A549 (cell line): ENCODE results near the gene FBF1. TPM values are rescaled to one million over a fixed set of nuclear protein-coding genes. Genes with fewer than 3 reads are reported as not detected.
"Not testable (repeated sequence)": the region's sequence is repeated elsewhere in the genome, so short reads cannot be mapped to it uniquely, and the experiment has no call there.

Experiments
- ATAC-seq, 2 experiments: fragments of 200-7000 bp in 1 of 2; fragments of >200 bp in 1 of 2; cut with Nextera tagmentation in 1 of 2; cut with Tn5 transposase in 1 of 2; 3 replicates each; pipeline versions ENCODE4 v1.8.0 to v1.9.1; 2018 to 2020; ENCODE audit warnings: mild to moderate bottlenecking in 1 of 2, moderate library complexity in 1 of 2
- CTCF ChIA-PET: fragments of 300-600 bp; sonication (Branson Sonifier 250); formaldehyde crosslinking; extraction: SDS; loops from one replicate; lab custom pipeline; 2021; ENCODE audit warnings: antibody characterized with exemption, inconsistent platforms; lab: Yijun Ruan, JAX
- POLR2A ChIA-PET: fragments of 350-600 bp; formaldehyde crosslinking; extraction: SDS; loops from one replicate; lab custom pipeline; 2021; ENCODE audit warnings: antibody characterized with exemption, inconsistent platforms; lab: Yijun Ruan, JAX
- DNase-seq, 2 experiments: peaks; one replicate each; pipeline versions ENCODE4 v3.0.0 to v3.0.0-alpha.2; 2011 to 2016; ENCODE audit warnings: low read depth in 1 of 2, low spot score in 1 of 2
- FAIRE-seq: peaks from 2 replicates; lab custom pipeline; 2011; peaks lifted over from hg19 to GRCh38; lab: Jason Lieb, UNC
- H3K27ac ChIP-seq, 2 experiments: fragments of >200 bp; sonication (Bioruptor Twin); formaldehyde crosslinking; 3 replicates each; pipeline ENCODE4 v1.5.1; 2016 to 2017
- H3K4me1 ChIP-seq: fragments of >200 bp; sonication (Bioruptor Twin); formaldehyde crosslinking; 3 replicates; pipeline ENCODE4 v1.6.1; 2016
- H3K4me2 ChIP-seq: fragments of >200 bp; sonication (Bioruptor Twin); formaldehyde crosslinking; 3 replicates; pipeline ENCODE4 v1.6.1; 2016
- H3K4me3 ChIP-seq: fragments of >200 bp; sonication (Bioruptor Twin); formaldehyde crosslinking; 3 replicates; pipeline ENCODE4 v1.5.1; 2016
- H3K9me3 ChIP-seq: fragments of >200 bp; sonication (Bioruptor Twin); formaldehyde crosslinking; 3 replicates; pipeline ENCODE4 v1.6.1; 2016
- CHD4 ChIP-seq: fragments of 200-600 bp; sonication (generic); IDR thresholded peaks from 2 replicates; pipeline ENCODE4 v1.6.1; 2016; ENCODE audit warnings: antibody characterized with exemption, mild to moderate bottlenecking, borderline replicate concordance
- FOXS1 ChIP-seq: fragments of 250-450 bp; sonication (Bioruptor Pico); IDR thresholded peaks from 2 replicates; pipeline ENCODE4 v1.5.0; 2020; ENCODE audit warnings: mild to moderate bottlenecking, moderate library complexity
- HEYL ChIP-seq: fragments of 250-450 bp; sonication (Bioruptor Pico); IDR thresholded peaks from 2 replicates; pipeline ENCODE4 v1.8.0; 2021; ENCODE audit warnings: mild to moderate bottlenecking, moderate library complexity
- NFE2L2 ChIP-seq: fragments of 150-350 bp; conservative IDR thresholded peaks from 2 replicates; pipeline ENCODE4 v1.6.1; 2014; ENCODE audit warnings: low read length
- RARB ChIP-seq: fragments of 250-450 bp; sonication (Bioruptor Pico); IDR thresholded peaks from 2 replicates; pipeline ENCODE4 v1.8.0; 2021; ENCODE audit warnings: mild to moderate bottlenecking, moderate library complexity
- RCOR1 ChIP-seq: fragments of 150-350 bp; IDR thresholded peaks from 2 replicates; pipeline ENCODE4 v1.6.1; 2014; ENCODE audit warnings: antibody characterized with exemption, low read length, low read depth
- WGBS: methylation state at CpG from one replicate; pipeline ENCODE4 v1.1.6; 2017; ENCODE audit errors: missing lambda C conversion rate; 5-methylcytosine and 5-hydroxymethylcytosine counted together
- polyA plus RNA-seq, 4 experiments: library from polyadenylated mRNA; depleted of rRNA in 3 of 4; stranded (reverse); fragments of >200 nt; fragmentation: RNase III in 1 of 4; extraction: RNeasy Plus Mini Kit Qiagen cat#74134 plus additional on column Dnase treatment in 1 of 4; gene quantifications; 2 replicates in 3 of 4; 3 replicates in 1 of 4; pipeline ENCODE4 v1.2.3, GENCODE V29; 2011 to 2017
- TF ChIP-seq, protein P1 (sequence below): fragments of 450-650 bp; IDR thresholded peaks from 2 replicates; pipeline ENCODE4 v1.6.1; 2014; ENCODE audit warnings: antibody characterized with exemption
- TF ChIP-seq, protein P2 (sequence below): IDR thresholded peaks from 2 replicates; pipeline ENCODE4 v1.6.1; 2012
- TF ChIP-seq, protein P3 (sequence below): fragments of >200 bp; sonication (Bioruptor Twin); formaldehyde crosslinking; IDR thresholded peaks from 3 replicates; pipeline ENCODE4 v1.6.1; 2016
- TF ChIP-seq, protein P4 (sequence below): fragments of 250-450 bp; sonication (Bioruptor Pico); IDR thresholded peaks from 2 replicates; pipeline ENCODE4 v1.5.0; 2021; ENCODE audit warnings: mild to moderate bottlenecking, moderate library complexity, borderline replicate concordance
- TF ChIP-seq, protein P5 (sequence below): fragments of >200 bp; sonication (Bioruptor Twin); formaldehyde crosslinking; IDR thresholded peaks from 2 replicates; pipeline ENCODE4 v1.6.1; 2016

The FBF1 gene
- polyA plus RNA-seq, 2 of the 4 experiments (the other 2 are of a cell fraction), result 8.5 to 17.8 TPM

DNA sequence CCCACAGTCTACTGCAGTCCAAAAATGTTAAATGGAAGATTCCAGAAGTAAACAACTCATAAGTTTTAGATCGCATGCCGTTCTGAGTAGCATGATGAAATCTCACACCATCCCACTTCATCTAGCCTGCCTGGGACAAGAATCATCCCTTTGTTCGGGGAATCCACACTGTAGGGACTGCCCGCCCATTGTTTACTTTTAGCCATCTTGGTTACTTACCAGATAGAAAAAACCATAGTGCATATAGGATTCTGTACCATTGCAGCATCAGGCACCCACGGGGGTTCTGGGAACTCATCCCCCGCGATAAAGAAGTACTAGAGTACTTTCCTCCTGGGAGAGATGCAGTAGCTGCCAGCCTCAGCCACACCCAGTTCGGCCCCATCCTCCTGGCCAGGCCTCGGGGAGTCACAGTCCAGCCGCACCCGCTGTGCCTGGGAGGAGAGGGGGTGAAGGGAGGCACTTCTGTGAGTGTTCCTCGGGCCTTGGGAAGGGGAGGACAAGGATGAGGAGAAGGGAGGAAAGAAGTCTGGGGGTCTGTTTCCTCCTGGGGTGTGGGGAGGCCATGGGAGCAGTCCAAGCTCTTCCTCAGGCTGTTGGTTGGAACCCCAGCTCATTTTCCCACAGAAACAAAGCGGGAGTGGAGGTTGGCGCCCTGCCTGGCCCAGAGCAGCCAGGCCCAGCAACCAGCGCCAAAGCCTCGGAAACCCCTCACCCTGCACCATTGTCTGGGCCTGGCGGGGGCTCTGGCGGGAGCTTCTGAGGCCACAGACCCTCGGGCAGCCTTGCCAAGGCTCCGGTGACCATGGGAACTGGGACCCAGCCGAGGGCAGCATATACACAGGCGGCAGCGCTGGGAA, 71.3 kb downstream of the FBF1 start:
- ATAC-seq, result peak in 1 of 2 experiments; percentile 21; a peak in 3 of 6 replicates
- Histone ChIP-seq H3K9me3 (no peaks in the 10 kb centered on the region), H3K4me1 (peaks cover 31% of the 10 kb centered on the region), H3K4me2 (peak overlapping the region; percentile 56), H3K4me3 (no peak overlapping the region), H3K27ac (peak overlapping the region; percentile 66 to 84)
- ChIA-PET CTCF (interaction anchor here (0.6 to 22.8 kb wide), 8 partner anchors 9 to 86 kb away, joined by 3 to 513 read pairs (median 5); partner anchors contain the start of genes MRPL38, TRIM47, TRIM65 and WBP2), POLR2A (interaction anchor here (1.6 kb wide), 1 partner anchor 90 kb away, joined by 7 read pairs; a partner anchor contains a TSS)
- TF ChIP-seq NFE2L2, result no peak
- TF ChIP-seq, protein P1, sequence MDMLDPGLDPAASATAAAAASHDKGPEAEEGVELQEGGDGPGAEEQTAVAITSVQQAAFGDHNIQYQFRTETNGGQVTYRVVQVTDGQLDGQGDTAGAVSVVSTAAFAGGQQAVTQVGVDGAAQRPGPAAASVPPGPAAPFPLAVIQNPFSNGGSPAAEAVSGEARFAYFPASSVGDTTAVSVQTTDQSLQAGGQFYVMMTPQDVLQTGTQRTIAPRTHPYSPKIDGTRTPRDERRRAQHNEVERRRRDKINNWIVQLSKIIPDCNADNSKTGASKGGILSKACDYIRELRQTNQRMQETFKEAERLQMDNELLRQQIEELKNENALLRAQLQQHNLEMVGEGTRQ, result no peak
- TF ChIP-seq, protein P2, sequence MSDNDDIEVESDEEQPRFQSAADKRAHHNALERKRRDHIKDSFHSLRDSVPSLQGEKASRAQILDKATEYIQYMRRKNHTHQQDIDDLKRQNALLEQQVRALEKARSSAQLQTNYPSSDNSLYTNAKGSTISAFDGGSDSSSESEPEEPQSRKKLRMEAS, result peak; percentile 39; the same call in 1 of the 2 replicates
- no peak for FAIRE-seq
- DNase-seq, result peak; percentile 56 to 57
- 55% methylated on average over 23 of the region's 23 CpGs for WGBS

DNA sequence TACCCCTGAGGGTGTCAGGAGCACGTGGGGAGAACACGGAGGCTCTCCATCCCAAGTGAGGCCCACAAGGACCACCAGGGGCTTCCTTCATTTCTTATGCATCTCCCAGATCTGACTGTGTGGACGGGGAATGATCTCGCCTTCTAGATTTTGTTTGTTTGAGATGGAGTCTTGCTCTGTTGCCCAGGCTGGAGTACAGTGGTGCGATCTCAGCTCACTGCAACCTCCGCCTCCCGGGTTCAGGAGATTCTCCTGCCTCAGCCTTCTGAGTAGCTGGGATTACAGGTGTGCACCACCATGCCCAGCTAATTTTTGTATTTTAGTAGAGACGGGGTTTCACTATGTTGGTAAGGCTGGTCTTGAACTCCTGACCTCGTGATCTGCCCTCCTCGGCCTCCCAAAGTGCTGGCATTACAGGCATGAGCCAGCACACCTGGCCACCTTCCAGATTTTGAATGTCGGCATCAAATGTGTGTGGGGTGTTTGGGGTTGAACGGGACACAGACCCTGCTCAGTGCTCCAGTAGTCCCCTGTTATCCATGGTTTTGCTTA, 72.0 kb downstream of the FBF1 start:
- H3K9me3 ChIP-seq, FAIRE-seq, H3K4me3 ChIP-seq, DNase-seq, ATAC-seq, POLR2A ChIA-PET: not testable (repeated sequence)
- peak overlapping the region; percentile 56 for H3K4me2 ChIP-seq
- WGBS, result 88% methylated on average over 12 of the region's 12 CpGs
- H3K4me1 ChIP-seq, result peaks cover 31% of the 10 kb centered on the region
- peak overlapping the region; percentile 66 to 84 for H3K27ac ChIP-seq
- CTCF ChIA-PET, result interaction anchor here (1.3 to 22.8 kb wide), 6 partner anchors 10 to 85 kb away, joined by 3 to 513 read pairs (median 22); partner anchors contain the start of genes MRPL38, TRIM47, TRIM65 and WBP2

DNA sequence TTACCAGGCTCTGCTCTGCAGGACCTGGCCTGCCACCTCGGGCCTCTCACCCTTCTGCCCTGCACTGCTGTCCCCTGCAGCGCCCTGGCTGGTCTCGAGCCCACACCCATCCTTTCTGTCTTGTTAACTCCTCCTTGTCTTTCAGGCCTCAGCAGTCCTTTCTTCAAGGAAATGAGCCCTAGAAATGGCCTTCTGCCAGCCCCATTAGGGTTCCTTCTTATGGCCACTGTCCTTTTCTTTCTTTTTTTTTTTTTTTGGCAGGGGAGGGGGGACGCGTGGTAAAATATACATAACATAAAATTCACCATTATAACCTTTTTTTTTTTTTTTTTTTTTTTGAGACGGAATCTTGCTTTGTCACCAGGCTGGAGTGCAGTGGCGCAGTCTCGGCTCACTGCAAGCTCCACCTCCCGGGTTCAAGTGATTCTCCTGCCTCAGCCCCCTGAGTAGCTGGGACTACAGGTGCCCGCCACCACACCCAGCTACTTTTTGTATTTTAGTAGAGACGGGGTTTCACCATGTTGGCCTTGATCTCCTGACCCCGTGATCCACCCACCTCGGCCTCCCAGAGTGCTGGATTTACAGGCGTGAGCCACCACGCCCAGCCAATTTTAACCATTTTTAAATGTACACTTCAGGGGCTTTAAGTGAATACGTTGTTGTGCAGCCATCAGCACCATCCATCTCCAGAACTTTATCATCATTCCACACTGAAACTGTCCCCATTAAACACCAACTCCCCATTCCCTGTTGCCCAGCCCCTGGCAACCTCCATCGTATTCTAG, 75.2 kb downstream of the FBF1 start:
- not testable (repeated sequence) for H3K9me3 ChIP-seq, H3K4me3 ChIP-seq, FAIRE-seq, DNase-seq, H3K4me2 ChIP-seq
- ATAC-seq, result 0 out of 6 replicates have a peak, but pooled peaks of 1 of the 2 experiments have one; percentile 4
- peaks cover 18% of the 10 kb centered on the region for H3K4me1 ChIP-seq
- 78% methylated on average over 17 of the region's 17 CpGs for WGBS
- ChIA-PET POLR2A (interaction anchor here (1.2 kb wide), 1 partner anchor 10 kb away, joined by 8 read pairs; the partner anchor contains the start of gene WBP2), CTCF (interaction anchor here (0.6 to 14.2 kb wide), 9 partner anchors 8 to 726 kb away, joined by 3 to 330 read pairs (median 6); partner anchors contain the start of genes TRIM47, TRIM65 and WBP2)
- 0 out of 6 replicates have a peak overlapping the region, but pooled peaks of 1 of the 2 experiments have one; percentile 0 for H3K27ac ChIP-seq

DNA sequence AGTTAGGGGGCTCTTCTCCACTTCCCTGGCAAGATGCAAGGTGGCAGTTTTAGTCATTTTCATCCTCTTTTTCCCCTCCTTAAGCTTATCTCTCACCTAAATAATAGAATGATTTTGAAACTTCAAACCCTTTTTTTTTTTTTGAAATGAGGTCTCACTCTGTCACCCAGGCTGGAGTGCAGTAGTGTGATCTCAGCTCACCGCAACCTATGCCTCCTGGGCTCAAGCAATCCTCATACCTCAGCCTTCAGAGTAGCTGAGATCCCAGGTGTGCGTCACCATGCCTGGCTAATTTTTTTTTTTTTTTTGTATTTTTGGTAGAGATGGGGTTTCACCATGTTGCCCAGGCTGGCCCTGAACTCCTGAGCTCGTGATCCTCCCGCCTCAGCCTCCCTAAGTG, 76.0 kb downstream of the FBF1 start:
- H3K4me3 ChIP-seq, ATAC-seq, DNase-seq, H3K4me2 ChIP-seq, FAIRE-seq, H3K9me3 ChIP-seq, H3K27ac ChIP-seq: not testable (repeated sequence)
- WGBS, result 88% methylated on average over 4 of the region's 4 CpGs
- peaks cover 14% of the 10 kb centered on the region for H3K4me1 ChIP-seq
- ChIA-PET POLR2A (interaction anchor here (1.2 kb wide), 1 partner anchor 9 kb away, joined by 8 read pairs; the partner anchor contains the start of gene WBP2), CTCF (interaction anchor here (0.6 to 6.3 kb wide), 8 partner anchors 11 to 726 kb away, joined by 3 to 38 read pairs (median 6); partner anchors contain the start of genes TRIM47 and TRIM65)

DNA sequence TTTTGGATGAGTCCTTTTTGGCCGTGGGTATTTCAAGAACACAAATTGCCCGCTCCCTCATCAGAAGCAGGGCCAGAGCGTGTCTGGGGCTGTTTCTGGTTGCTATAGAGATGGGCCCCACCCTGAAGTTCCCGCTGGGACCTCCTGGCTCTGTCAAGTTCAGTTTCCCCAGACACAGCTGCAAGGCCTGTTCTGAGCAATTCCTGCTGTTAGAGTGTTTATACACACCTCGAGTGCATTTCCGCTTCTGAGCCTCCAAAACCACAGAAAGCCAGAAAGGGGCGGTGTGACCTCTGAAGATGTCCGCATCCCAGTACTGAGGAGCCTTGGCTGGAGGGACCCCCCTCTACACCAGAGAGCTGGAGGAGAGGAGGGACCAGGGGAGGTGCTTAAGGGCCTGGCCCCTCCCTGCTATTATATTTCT, 76.4 kb downstream of the FBF1 start:
- H3K4me3 ChIP-seq, result no peak overlapping the region
- WGBS, result 78% methylated on average over 8 of the region's 8 CpGs

More for the DNA sequence above, 76.4 kb downstream of the FBF1 start:
- DNase-seq (no peak), ATAC-seq (peak; percentile 23 to 28; a peak in 3 of 6 replicates), FAIRE-seq (no peak)
- Histone ChIP-seq H3K9me3 (no peaks in the 10 kb centered on the region), H3K27ac (no peak overlapping the region), H3K4me2 (no peak overlapping the region), H3K4me1 (peaks cover 10% of the 10 kb centered on the region)
- ChIA-PET CTCF (interaction anchor here (1.0 to 6.3 kb wide), 6 partner anchors 11 to 34 kb away, joined by 5 to 38 read pairs (median 6); partner anchors contain the start of genes TRIM47 and TRIM65), POLR2A (interaction anchor here (1.2 kb wide), 1 partner anchor 9 kb away, joined by 8 read pairs; the partner anchor contains the start of gene WBP2)
- TF ChIP-seq, protein P3, sequence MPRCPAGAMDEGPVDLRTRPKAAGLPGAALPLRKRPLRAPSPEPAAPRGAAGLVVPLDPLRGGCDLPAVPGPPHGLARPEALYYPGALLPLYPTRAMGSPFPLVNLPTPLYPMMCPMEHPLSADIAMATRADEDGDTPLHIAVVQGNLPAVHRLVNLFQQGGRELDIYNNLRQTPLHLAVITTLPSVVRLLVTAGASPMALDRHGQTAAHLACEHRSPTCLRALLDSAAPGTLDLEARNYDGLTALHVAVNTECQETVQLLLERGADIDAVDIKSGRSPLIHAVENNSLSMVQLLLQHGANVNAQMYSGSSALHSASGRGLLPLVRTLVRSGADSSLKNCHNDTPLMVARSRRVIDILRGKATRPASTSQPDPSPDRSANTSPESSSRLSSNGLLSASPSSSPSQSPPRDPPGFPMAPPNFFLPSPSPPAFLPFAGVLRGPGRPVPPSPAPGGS, result no peak
- TF ChIP-seq CHD4 (no peak), RCOR1 (no peak), RARB (CRISPR knock-in tag) (no peak), FOXS1 (no peak), HEYL (CRISPR knock-in tag) (no peak)
- TF ChIP-seq, protein P4, sequence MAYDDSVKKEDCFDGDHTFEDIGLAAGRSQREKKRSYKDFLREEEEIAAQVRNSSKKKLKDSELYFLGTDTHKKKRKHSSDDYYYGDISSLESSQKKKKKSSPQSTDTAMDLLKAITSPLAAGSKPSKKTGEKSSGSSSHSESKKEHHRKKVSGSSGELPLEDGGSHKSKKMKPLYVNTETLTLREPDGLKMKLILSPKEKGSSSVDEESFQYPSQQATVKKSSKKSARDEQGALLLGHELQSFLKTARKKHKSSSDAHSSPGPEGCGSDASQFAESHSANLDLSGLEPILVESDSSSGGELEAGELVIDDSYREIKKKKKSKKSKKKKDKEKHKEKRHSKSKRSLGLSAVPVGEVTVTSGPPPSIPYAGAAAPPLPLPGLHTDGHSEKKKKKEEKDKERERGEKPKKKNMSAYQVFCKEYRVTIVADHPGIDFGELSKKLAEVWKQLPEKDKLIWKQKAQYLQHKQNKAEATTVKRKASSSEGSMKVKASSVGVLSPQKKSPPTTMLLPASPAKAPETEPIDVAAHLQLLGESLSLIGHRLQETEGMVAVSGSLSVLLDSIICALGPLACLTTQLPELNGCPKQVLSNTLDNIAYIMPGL (CRISPR knock-in tag), result no peak
- TF ChIP-seq, protein P5, sequence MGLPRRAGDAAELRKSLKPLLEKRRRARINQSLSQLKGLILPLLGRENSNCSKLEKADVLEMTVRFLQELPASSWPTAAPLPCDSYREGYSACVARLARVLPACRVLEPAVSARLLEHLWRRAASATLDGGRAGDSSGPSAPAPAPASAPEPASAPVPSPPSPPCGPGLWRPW, result no peak
